Astrocyte (in vitro differentiated cells and primary cell): ENCODE data around the gene CELF6.

ENCODE experiments used
- EZH2 ChIP-seq: IDR thresholded peaks from 2 replicates; pipeline ENCODE4 v1.6.1; 2012; ENCODE audit warnings: mild to moderate bottlenecking, low read length, inconsistent platforms; ENCODE audit not compliant: insufficient read depth
- TF ChIP-seq, protein P1 (sequence below): IDR thresholded peaks from 2 replicates; pipeline ENCODE4 v1.5.1; 2011; ENCODE audit warnings: low read depth, mild to moderate bottlenecking, inconsistent platforms, low read length, moderate library complexity; ENCODE audit not compliant: insufficient read depth

DNA sequence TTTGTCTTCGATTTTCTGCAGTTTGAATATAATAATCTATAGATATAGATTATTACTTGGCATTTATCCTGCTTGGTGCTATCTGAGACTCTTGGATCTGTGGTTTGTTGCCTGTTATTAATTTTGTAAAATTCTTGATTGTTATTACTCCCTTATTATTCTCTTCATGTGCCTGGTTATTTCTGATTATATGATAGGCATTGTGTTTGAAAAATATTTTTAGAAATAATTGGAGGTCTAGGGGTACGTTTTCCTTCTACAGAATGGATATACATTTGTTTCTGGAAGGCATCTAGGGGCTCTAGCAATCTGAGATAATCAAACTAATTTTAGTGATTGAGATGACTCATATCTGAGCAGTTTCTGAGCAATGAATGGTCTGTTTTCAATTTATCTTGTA is 14.9 kb upstream of the CELF6 start:
- no peak for TF ChIP-seq EZH2
- TF ChIP-seq, protein P1, sequence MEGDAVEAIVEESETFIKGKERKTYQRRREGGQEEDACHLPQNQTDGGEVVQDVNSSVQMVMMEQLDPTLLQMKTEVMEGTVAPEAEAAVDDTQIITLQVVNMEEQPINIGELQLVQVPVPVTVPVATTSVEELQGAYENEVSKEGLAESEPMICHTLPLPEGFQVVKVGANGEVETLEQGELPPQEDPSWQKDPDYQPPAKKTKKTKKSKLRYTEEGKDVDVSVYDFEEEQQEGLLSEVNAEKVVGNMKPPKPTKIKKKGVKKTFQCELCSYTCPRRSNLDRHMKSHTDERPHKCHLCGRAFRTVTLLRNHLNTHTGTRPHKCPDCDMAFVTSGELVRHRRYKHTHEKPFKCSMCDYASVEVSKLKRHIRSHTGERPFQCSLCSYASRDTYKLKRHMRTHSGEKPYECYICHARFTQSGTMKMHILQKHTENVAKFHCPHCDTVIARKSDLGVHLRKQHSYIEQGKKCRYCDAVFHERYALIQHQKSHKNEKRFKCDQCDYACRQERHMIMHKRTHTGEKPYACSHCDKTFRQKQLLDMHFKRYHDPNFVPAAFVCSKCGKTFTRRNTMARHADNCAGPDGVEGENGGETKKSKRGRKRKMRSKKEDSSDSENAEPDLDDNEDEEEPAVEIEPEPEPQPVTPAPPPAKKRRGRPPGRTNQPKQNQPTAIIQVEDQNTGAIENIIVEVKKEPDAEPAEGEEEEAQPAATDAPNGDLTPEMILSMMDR = no peak
